ENCODE results near the gene COMMD3.

COMMD3 gene

GRCh38 chr10:22320591-22321155 lies 4.5 kb downstream of the COMMD3 start, which contains the start of gene BMI1:
TSS of gene BMI1 (plus strand) at chr10:22321099. CDS start at chr10:22326450, 5,351 bp downstream.
- DNase-seq = peak; percentile 82

- DNase-seq = peak; percentile 63
These were observed 5.2 kb downstream of the COMMD3 start for GRCh38 chr10:22321156-22321923.

GRCh38 chr10:22321924-22322640 lies 5.9 kb downstream of the COMMD3 start:
- DNase-seq = no peak

GRCh38 chr10:22322641-22323160 lies 6.5 kb downstream of the COMMD3 start:
- DNase-seq = no peak

GRCh38 chr10:22323538-22324305 lies 7.5 kb downstream of the COMMD3 start:
- no peak for DNase-seq

GRCh38 chr10:22324413-22324812 lies 8.2 kb downstream of the COMMD3 start:
- no peak for DNase-seq

- no peak for DNase-seq
These were observed 8.7 kb downstream of the COMMD3 start for GRCh38 chr10:22324893-22325271.

GRCh38 chr10:22325272-22326144 lies 9.3 kb downstream of the COMMD3 start:
- DNase-seq = peak; percentile 79

GRCh38 chr10:22326145-22326702 lies 10.0 kb downstream of the COMMD3 start:
- DNase-seq = no peak

GRCh38 chr10:22329150-22329549 lies 13.0 kb downstream of the COMMD3 start:
- no peak for DNase-seq

GRCh38 chr10:22332116-22332692 lies 16.0 kb downstream of the COMMD3 start:
- no peak for DNase-seq

GRCh38 chr10:22333167-22333974 lies 17.2 kb downstream of the COMMD3 start:
- DNase-seq = no peak

GRCh38 chr10:22333975-22334282 lies 17.7 kb downstream of the COMMD3 start:
- DNase-seq = no peak

- no peak for DNase-seq
These were observed 18.4 kb downstream of the COMMD3 start for GRCh38 chr10:22334414-22335172.

GRCh38 chr10:22335173-22335933 lies 19.2 kb downstream of the COMMD3 start:
- no peak for DNase-seq

GRCh38 chr10:22338185-22338900 lies 22.2 kb downstream of the COMMD3 start:
- no peak for DNase-seq

- DNase-seq = no peak
These were observed 22.7 kb downstream of the COMMD3 start for GRCh38 chr10:22338931-22339330.

- no peak for DNase-seq
These were observed 23.7 kb downstream of the COMMD3 start for GRCh38 chr10:22339761-22340328.
